C4-2B (cell line): ENCODE results near the gene PTPRM.

ENCODE experiments used
- ZFX ChIP-seq: fragments of 450-650 bp; IDR thresholded peaks from 2 replicates; pipeline ENCODE4 v1.6.1; 2017
- TF ChIP-seq, protein P1 (sequence below): fragments of 450-650 bp; conservative IDR thresholded peaks from 2 replicates; pipeline ENCODE4 v1.5.1; 2017; ENCODE audit warnings: mild to moderate bottlenecking

- TF ChIP-seq, protein P1, sequence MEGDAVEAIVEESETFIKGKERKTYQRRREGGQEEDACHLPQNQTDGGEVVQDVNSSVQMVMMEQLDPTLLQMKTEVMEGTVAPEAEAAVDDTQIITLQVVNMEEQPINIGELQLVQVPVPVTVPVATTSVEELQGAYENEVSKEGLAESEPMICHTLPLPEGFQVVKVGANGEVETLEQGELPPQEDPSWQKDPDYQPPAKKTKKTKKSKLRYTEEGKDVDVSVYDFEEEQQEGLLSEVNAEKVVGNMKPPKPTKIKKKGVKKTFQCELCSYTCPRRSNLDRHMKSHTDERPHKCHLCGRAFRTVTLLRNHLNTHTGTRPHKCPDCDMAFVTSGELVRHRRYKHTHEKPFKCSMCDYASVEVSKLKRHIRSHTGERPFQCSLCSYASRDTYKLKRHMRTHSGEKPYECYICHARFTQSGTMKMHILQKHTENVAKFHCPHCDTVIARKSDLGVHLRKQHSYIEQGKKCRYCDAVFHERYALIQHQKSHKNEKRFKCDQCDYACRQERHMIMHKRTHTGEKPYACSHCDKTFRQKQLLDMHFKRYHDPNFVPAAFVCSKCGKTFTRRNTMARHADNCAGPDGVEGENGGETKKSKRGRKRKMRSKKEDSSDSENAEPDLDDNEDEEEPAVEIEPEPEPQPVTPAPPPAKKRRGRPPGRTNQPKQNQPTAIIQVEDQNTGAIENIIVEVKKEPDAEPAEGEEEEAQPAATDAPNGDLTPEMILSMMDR, result no peak
- no peak for TF ChIP-seq ZFX
Measured at GRCh38 chr18:8413189-8413588, 846.1 kb downstream of the PTPRM start.
